GM10266 (cell line): ENCODE measurements around the gene ASF1B.
A peak's percentile ranks its signal among the peaks of the same experiment; 100 is the strongest.

ENCODE experiments used
- DNase-seq: peaks from one replicate; pipeline ENCODE4 v3.0.0; 2012; ENCODE audit errors: extremely low spot score
- CTCF ChIP-seq: IDR thresholded peaks from 2 replicates; pipeline ENCODE4 v1.5.1; 2012; ENCODE audit warnings: mild to moderate bottlenecking, low read depth; ENCODE audit not compliant: control insufficient read depth, insufficient read depth; ENCODE audit errors: missing control alignments

The ASF1B gene

GRCh38 chr19:14090509-14091080, 45.8 kb downstream of the ASF1B start, which contains the start of gene SAMD1:
SAMD1 (minus strand) TSS chr19:14090751.
- DNase-seq = peak; percentile 96
- TF ChIP-seq CTCF = no peak

GRCh38 chr19:14089662-14090508, 46.5 kb downstream of the ASF1B start:
- DNase-seq = no peak
- TF ChIP-seq CTCF = peak; percentile 29

- DNase-seq = no peak
- TF ChIP-seq CTCF = no peak
These were observed 47.1 kb downstream of the ASF1B start for GRCh38 chr19:14089412-14089661.

GRCh38 chr19:14088634-14089411, 47.6 kb downstream of the ASF1B start:
- no peak for TF ChIP-seq CTCF
- no peak for DNase-seq

GRCh38 chr19:14086098-14086497, 50.3 kb downstream of the ASF1B start:
- TF ChIP-seq CTCF = no peak
- DNase-seq = no peak

- DNase-seq = no peak
- TF ChIP-seq CTCF = no peak
These were observed 50.9 kb downstream of the ASF1B start, which contains the start of gene C19orf67 for GRCh38 chr19:14085309-14085995. C19orf67 (minus strand) TSS chr19:14085783; CDS start chr19:14085627, 156 bp downstream.
